HepG2 (cell line): ENCODE results near the gene ATXN2. TPM values are rescaled to one million over a fixed set of nuclear protein-coding genes. Genes with fewer than 3 reads are reported as not detected.

ENCODE experiments used
- ATAC-seq: fragments of 200-7000 bp; cut with Tn5 transposase; 3 replicates; pipeline ENCODE4 v1.9.1; 2020; ENCODE audit warnings: mild to moderate bottlenecking, moderate library complexity
- BruUV-seq: library from RNA; stranded (reverse); fragments of 400-500 nt; replicated peaks from 2 replicates; lab custom pipeline; 2021; lab: Mats Ljungman, UMichigan
- CTCF ChIA-PET: fragments of 300-600 bp; formaldehyde crosslinking; extraction: SDS; loops from one replicate; lab custom pipeline; 2021; ENCODE audit warnings: low total read pairs, inconsistent platforms, low intra/inter-chr PET ratio; lab: Yijun Ruan, JAX
- POLR2A ChIA-PET: fragments of 350-600 bp; sonication (Branson Sonifier 250); formaldehyde crosslinking; loops from one replicate; lab custom pipeline; 2020; ENCODE audit warnings: antibody characterized with exemption, inconsistent platforms; lab: Yijun Ruan, JAX
- DNase-seq: peaks from one replicate; pipeline ENCODE4 v3.0.0-alpha.2; 2015; ENCODE audit warnings: low spot score
- FAIRE-seq: peaks from 3 replicates; lab custom pipeline; 2011; peaks lifted over from hg19 to GRCh38; lab: Jason Lieb, UNC
- H2AFZ ChIP-seq: one replicate; pipeline ENCODE4 v1.6.1; 2011; ENCODE audit warnings: low read length, inconsistent platforms
- H3K27ac ChIP-seq: fragments of 300-600 bp; 3 replicates; pipeline ENCODE4 v1.8.0; 2011; ENCODE audit warnings: mixed run types, mild to moderate bottlenecking, mixed read lengths, low read length, inconsistent platforms; ENCODE audit not compliant: insufficient read depth; ENCODE audit errors: extremely low read length
- H3K27me3 ChIP-seq, 2 experiments: fragments of 200-600 bp in 1 of 2; 2 replicates in 1 of 2; 3 replicates in 1 of 2; pipeline versions ENCODE4 v1.6.0 to v1.8.0; 2011; ENCODE audit warnings: low read length in 2 of 2, mild to moderate bottlenecking in 2 of 2, moderate library complexity in 2 of 2, inconsistent platforms in 1 of 2; ENCODE audit not compliant: insufficient read depth in 2 of 2, control insufficient read depth in 1 of 2
- H3K36me3 ChIP-seq, 2 experiments: fragments of 200-600 bp in 1 of 2; replicated peaks in 1 of 2; 2 replicates in 1 of 2; 3 replicates in 1 of 2; pipeline versions ENCODE4 v1.5.1 to v1.8.0; 2011; ENCODE audit warnings: low read length in 2 of 2, inconsistent platforms in 1 of 2; ENCODE audit not compliant: insufficient read depth in 2 of 2, control insufficient read depth in 1 of 2
- H3K4me1 ChIP-seq: 2 replicates; pipeline ENCODE4 v1.5.1; 2012; ENCODE audit warnings: low read length, inconsistent platforms; ENCODE audit not compliant: insufficient read depth
- H3K4me2 ChIP-seq: 2 replicates; pipeline ENCODE4 v1.6.0; 2011; ENCODE audit warnings: low read depth, low read length, inconsistent platforms
- H3K4me3 ChIP-seq, 3 experiments: fragments of 200-600 bp in 1 of 3; sonication (generic), shearing (Covaris generic) in 1 of 3; replicated peaks in 1 of 3; 2 replicates each; pipeline ENCODE4 v1.5.1; 2011 to 2016; ENCODE audit warnings: low read length in 3 of 3, inconsistent platforms in 2 of 3, low read depth in 2 of 3, mild to moderate bottlenecking in 2 of 3, control low read depth in 1 of 3, mixed read lengths in 1 of 3; ENCODE audit not compliant: insufficient read depth in 1 of 3
- H3K79me2 ChIP-seq: one replicate; pipeline ENCODE4 v1.6.1; 2011; ENCODE audit warnings: low read length, inconsistent platforms; ENCODE audit not compliant: insufficient read depth
- H3K9ac ChIP-seq: 2 replicates; pipeline ENCODE4 v1.6.0; 2011; ENCODE audit warnings: mild to moderate bottlenecking, low read depth, low read length, inconsistent platforms; ENCODE audit not compliant: insufficient read depth
- H3K9me3 ChIP-seq: 2 replicates; pipeline ENCODE4 v1.5.1; 2012; ENCODE audit warnings: mild to moderate bottlenecking, low read length
- H4K20me1 ChIP-seq: 2 replicates; pipeline ENCODE4 v1.6.0; 2011; ENCODE audit warnings: inconsistent platforms, mild to moderate bottlenecking, low read length, moderate library complexity; ENCODE audit not compliant: insufficient read depth
- THAP9 ChIP-seq: sonication (generic); formaldehyde crosslinking; IDR thresholded peaks from 2 replicates; pipeline ENCODE4; 2020; ENCODE audit warnings: missing genetic modification reagents, mild to moderate bottlenecking, borderline replicate concordance
- ZNF768 ChIP-seq: sonication (generic); formaldehyde crosslinking; IDR thresholded peaks from 2 replicates; pipeline ENCODE4 v1.4.0; 2020; ENCODE audit warnings: missing genetic modification reagents
- ZNF782 ChIP-seq: sonication (generic); formaldehyde crosslinking; IDR thresholded peaks from 2 replicates; pipeline ENCODE4 v1.4.0; 2020; ENCODE audit warnings: missing genetic modification reagents, mild to moderate bottlenecking, borderline replicate concordance
- WGBS: methylation state at CpG from one replicate; pipeline ENCODE4 v1.1.6; 2017; ENCODE audit warnings: low lambda C conversion rate; 5-methylcytosine and 5-hydroxymethylcytosine counted together
- in situ Hi-C: cut with HindIII; loops from 2 replicates; pipeline ENCODE4 v1.10.0; 2017; ENCODE audit warnings: low pct_unique_long_range_greater_than_20kb; ENCODE audit not compliant: extremely low pct_ligation_motif_present
- intact Hi-C: fragments of 100-400 bp; cut with micrococcal nuclease; formaldehyde crosslinking; loops from one replicate; pipeline ENCODE4 v1.10.0; 2022; ENCODE audit not compliant: unreplicated experiment
- polyA plus RNA-seq, 8 experiments: library from polyadenylated mRNA; depleted of rRNA in 3 of 8; stranded (reverse) in 7 of 8; unstranded in 1 of 8; fragments of >200 nt; fragmentation: Illumina TruSeq in 4 of 8; extraction: Trizol in 4 of 8; gene quantifications; 2 replicates each; pipeline versions ENCODE4 v1.2.1 to v1.2.3, GENCODE V29; 2011 to 2016; ENCODE audit warnings: low read depth in 4 of 8, missing spikeins in 1 of 8, mixed read lengths in 1 of 8; ENCODE audit not compliant: insufficient read depth in 1 of 8
- total RNA-seq, 5 experiments: library from RNA; depleted of rRNA; stranded (reverse); fragments of >200 nt; fragmentation: Illumina TruSeq; extraction: Trizol; gene quantifications; 2 replicates each; pipeline ENCODE4 v1.2.3, GENCODE V29; 2016; ENCODE audit warnings: low read depth in 1 of 5

The ATXN2 gene
- total and polyA plus RNA-seq, 2 of the 13 experiments (the other 11 are each of a cell fraction or from before 2014, with no cell fraction given): 18.1 to 27.1 TPM

DNA sequence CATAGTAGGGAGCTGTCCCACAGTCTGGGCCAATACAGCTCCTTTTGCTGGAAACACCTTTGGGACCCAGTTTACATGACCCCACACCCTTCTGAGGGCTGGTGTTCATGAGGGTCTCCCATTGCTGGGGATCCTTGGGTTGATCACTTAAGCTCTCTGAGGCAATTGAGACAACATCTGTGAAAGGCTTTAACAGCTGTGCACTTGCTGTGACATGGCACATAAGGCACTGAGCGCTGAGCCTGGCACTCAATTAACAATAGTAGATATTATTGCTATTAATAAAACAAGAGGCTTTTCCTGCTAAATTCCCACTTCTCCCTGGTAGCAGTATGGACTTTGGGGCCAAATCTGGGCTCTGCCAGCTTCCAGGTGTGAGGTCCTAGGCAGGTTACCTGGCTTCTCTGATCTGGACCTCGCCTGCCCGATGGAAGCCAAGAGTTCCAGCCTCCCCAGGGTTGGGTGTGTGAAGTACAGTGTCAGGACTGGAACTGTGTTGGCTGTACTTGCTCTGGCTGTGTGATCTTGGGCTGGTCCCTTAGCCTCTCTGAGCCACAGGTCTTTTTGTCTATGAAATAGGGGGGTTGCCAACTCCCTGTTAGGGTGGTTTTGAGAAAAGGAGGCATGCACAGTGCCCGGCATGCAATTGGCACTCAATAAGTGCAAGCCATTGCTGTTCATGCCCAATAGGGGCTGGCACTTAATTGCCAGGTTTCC lies 190.3 kb downstream of the ATXN2 start:
- CTCF ChIA-PET: no interaction called here
- BruUV-seq: no TSS peak

More for the DNA sequence above, 190.3 kb downstream of the ATXN2 start:
- TF ChIP-seq THAP9 (CRISPR knock-in tag) (no peak), ZNF782 (no peak), ZNF768 (CRISPR knock-in tag) (peak; percentile 92)
- H4K20me1 ChIP-seq: peaks cover 33% of the 10 kb centered on the region
- intact Hi-C loops: no loop called here
- POLR2A ChIA-PET: no interaction called here
- no peaks in the 10 kb centered on the region for H3K9me3 ChIP-seq
- FAIRE-seq (no peak), ATAC-seq (no peak), DNase-seq (no peak)
- peak overlapping the region; percentile 7; the same call in 1 of the 2 replicates for H3K4me2 ChIP-seq
- H2AFZ ChIP-seq: no peak overlapping the region
- peaks cover 34% of the 10 kb centered on the region for H3K79me2 ChIP-seq
- no peaks in the 10 kb centered on the region; a peak in 1 of 5 replicates for H3K27me3 ChIP-seq
- H3K36me3 ChIP-seq: peaks cover 0 to 6% of the 10 kb centered on the region in 2 experiments; a peak in 2 of 5 replicates
- no peak overlapping the region for H3K9ac ChIP-seq
- H3K4me3 ChIP-seq: no peak overlapping the region
- peaks cover 34% of the 10 kb centered on the region for H3K4me1 ChIP-seq
- in situ Hi-C loops: no loop called here
- WGBS: 89% methylated on average over 3 of the region's 4 CpGs
- no peak overlapping the region for H3K27ac ChIP-seq
